Astrocyte (in vitro differentiated cells and primary cell): ENCODE measurements around the gene PPP1R13B. TPM values are rescaled to one million over a fixed set of nuclear protein-coding genes. Genes with fewer than 3 reads are reported as not detected.

Experiments used
- DNase-seq: peaks from one replicate; pipeline ENCODE4 v3.0.0-alpha.2; 2010; ENCODE audit warnings: low read depth
- FAIRE-seq: peaks from 2 replicates; lab custom pipeline; 2011; peaks lifted over from hg19 to GRCh38; lab: Jason Lieb, UNC
- H2AFZ ChIP-seq: 2 replicates; pipeline ENCODE4 v1.6.0; 2012; ENCODE audit warnings: low read depth, low read length, inconsistent platforms
- H3K27ac ChIP-seq: 2 replicates; pipeline ENCODE4 v1.5.1; 2011; ENCODE audit warnings: low read depth, low read length, inconsistent platforms
- H3K27me3 ChIP-seq: 2 replicates; pipeline ENCODE4 v1.6.0; 2011; ENCODE audit warnings: low read length, inconsistent platforms; ENCODE audit not compliant: insufficient read depth
- H3K36me3 ChIP-seq: 2 replicates; pipeline ENCODE4 v1.5.1; 2011; ENCODE audit warnings: low read length, inconsistent platforms; ENCODE audit not compliant: insufficient read depth
- H3K4me1 ChIP-seq: 2 replicates; pipeline ENCODE4 v1.5.1; 2011; ENCODE audit warnings: low read length, inconsistent platforms; ENCODE audit not compliant: insufficient read depth
- H3K4me2 ChIP-seq: 2 replicates; pipeline ENCODE4 v1.6.0; 2012; ENCODE audit warnings: low read length, inconsistent platforms
- H3K4me3 ChIP-seq: 2 replicates; pipeline ENCODE4 v1.5.1; 2011; ENCODE audit warnings: low read depth, mild to moderate bottlenecking, low read length, inconsistent platforms; ENCODE audit not compliant: insufficient read depth
- H3K79me2 ChIP-seq: 2 replicates; pipeline ENCODE4 v1.6.0; 2012; ENCODE audit warnings: mild to moderate bottlenecking, low read length, inconsistent platforms; ENCODE audit not compliant: insufficient read depth
- H3K9ac ChIP-seq: 2 replicates; pipeline ENCODE4 v1.6.0; 2012; ENCODE audit warnings: mild to moderate bottlenecking, low read length, inconsistent platforms
- H3K9me3 ChIP-seq: 2 replicates; pipeline ENCODE4 v1.5.1; 2012; ENCODE audit warnings: low read depth, mild to moderate bottlenecking, low read length, inconsistent platforms; ENCODE audit not compliant: insufficient read depth
- H4K20me1 ChIP-seq: 2 replicates; pipeline ENCODE4 v1.6.0; 2012; ENCODE audit warnings: low read length, inconsistent platforms; ENCODE audit not compliant: insufficient read depth
- H3K27ac Mint-ChIP-seq: one replicate; pipeline ENCODE4 v1.8.0; 2021; ENCODE audit warnings: mild to moderate bottlenecking, mixed read lengths; ENCODE audit not compliant: unreplicated experiment
- H3K27me3 Mint-ChIP-seq: one replicate; pipeline ENCODE4 v1.8.0; 2021; ENCODE audit warnings: low read depth, mixed read lengths; ENCODE audit not compliant: unreplicated experiment
- H3K36me3 Mint-ChIP-seq: one replicate; pipeline ENCODE4 v1.8.0; 2021; ENCODE audit warnings: low read depth, mixed read lengths; ENCODE audit not compliant: unreplicated experiment
- H3K4me1 Mint-ChIP-seq: one replicate; pipeline ENCODE4 v1.8.0; 2021; ENCODE audit warnings: low read depth, mixed read lengths; ENCODE audit not compliant: unreplicated experiment
- H3K4me3 Mint-ChIP-seq: one replicate; pipeline ENCODE4 v1.8.0; 2021; ENCODE audit warnings: mild to moderate bottlenecking, moderate library complexity, mixed read lengths; ENCODE audit not compliant: unreplicated experiment
- H3K9me3 Mint-ChIP-seq: one replicate; pipeline ENCODE4 v1.8.0; 2021; ENCODE audit warnings: mild to moderate bottlenecking, mixed read lengths; ENCODE audit not compliant: unreplicated experiment
- CTCF ChIP-seq: IDR thresholded peaks from 2 replicates; pipeline ENCODE4 v1.5.1; 2011; ENCODE audit warnings: low read depth, mild to moderate bottlenecking, inconsistent platforms, low read length, moderate library complexity; ENCODE audit not compliant: insufficient read depth
- EZH2 ChIP-seq: IDR thresholded peaks from 2 replicates; pipeline ENCODE4 v1.6.1; 2012; ENCODE audit warnings: mild to moderate bottlenecking, low read length, inconsistent platforms; ENCODE audit not compliant: insufficient read depth
- total RNA-seq: library from RNA; stranded (reverse); gene quantifications from 2 replicates; pipeline ENCODE4 v1.2.1, GENCODE V29; 2021

Gene PPP1R13B
- total RNA-seq, 1 donor from 2014 or later = 7.0 TPM

GRCh38 chr14:103733651-103734050, 113.7 kb downstream of the PPP1R13B start:
- Mint-ChIP-seq H3K27me3 (no peaks in the 10 kb centered on the region), H3K27ac (no peak overlapping the region), H3K4me1 (peaks cover 2% of the 10 kb centered on the region), H3K9me3 (no peaks in the 10 kb centered on the region), H3K4me3 (no peak overlapping the region), H3K36me3 (peaks cover 37% of the 10 kb centered on the region)
- H3K9ac ChIP-seq = no peak overlapping the region
- DNase-seq = peak; percentile 21
- H3K79me2 ChIP-seq = no peaks in the 10 kb centered on the region
- no peak overlapping the region for H3K4me2 ChIP-seq
- no peak for TF ChIP-seq CTCF
- TF ChIP-seq EZH2 = no peak
- no peaks in the 10 kb centered on the region for H3K9me3 ChIP-seq
- no peak overlapping the region for H2AFZ ChIP-seq
- H3K27ac ChIP-seq = no peak overlapping the region
- FAIRE-seq = no peak
- no peak overlapping the region for H3K4me3 ChIP-seq
- peaks cover 16% of the 10 kb centered on the region for H3K36me3 ChIP-seq
- no peaks in the 10 kb centered on the region for H3K27me3 ChIP-seq
- peaks cover 47% of the 10 kb centered on the region for H4K20me1 ChIP-seq
- no peaks in the 10 kb centered on the region for H3K4me1 ChIP-seq

DNA sequence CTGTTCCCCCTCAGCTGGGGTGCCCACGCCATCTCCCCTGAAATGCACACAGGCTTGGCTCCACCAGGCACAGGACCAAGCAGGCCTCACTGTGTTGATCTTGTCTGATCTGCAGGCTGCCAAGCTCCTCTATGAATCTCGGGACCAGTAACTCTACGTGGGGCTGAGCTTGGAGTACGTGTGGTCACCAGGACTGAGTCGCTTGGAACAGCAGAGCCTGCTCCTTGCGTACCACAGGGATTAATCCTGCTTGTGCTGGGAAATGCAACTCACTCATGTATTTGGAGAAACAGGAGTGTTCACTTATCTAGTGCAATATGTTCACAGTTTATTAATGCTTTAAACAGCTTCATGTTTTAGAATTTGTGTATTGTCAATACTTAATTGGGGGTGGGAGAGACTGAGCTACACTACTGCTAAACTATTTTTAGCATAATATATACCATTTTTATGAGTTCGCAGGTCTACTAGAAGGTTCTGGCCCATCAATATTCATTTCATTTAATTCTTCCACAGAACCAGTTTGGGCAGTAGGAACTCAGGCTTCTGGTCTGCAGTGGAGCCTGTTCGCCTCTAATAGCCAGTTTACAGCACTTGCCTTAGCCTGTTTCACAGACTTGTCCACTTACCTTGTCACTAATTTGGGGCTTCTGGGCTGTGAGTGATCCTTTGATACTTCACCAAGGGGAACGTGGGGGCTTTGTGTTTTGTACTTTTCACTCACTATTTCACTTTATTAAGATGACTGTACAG, 114.3 kb downstream of the PPP1R13B start:
- FAIRE-seq (no peak), DNase-seq (no peak)
- Histone ChIP-seq H3K4me1 (no peaks in the 10 kb centered on the region), H3K79me2 (no peaks in the 10 kb centered on the region), H3K4me2 (no peak overlapping the region), H3K27me3 (no peaks in the 10 kb centered on the region), H3K9me3 (no peaks in the 10 kb centered on the region), H2AFZ (no peak overlapping the region), H3K36me3 (peaks cover 19% of the 10 kb centered on the region), H3K9ac (no peak overlapping the region), H4K20me1 (peaks cover 52% of the 10 kb centered on the region), H3K4me3 (no peak overlapping the region), H3K27ac (no peak overlapping the region)
- Mint-ChIP-seq H3K4me1 (peaks cover 2% of the 10 kb centered on the region), H3K27me3 (no peaks in the 10 kb centered on the region), H3K36me3 (peaks cover 41% of the 10 kb centered on the region), H3K9me3 (no peaks in the 10 kb centered on the region), H3K4me3 (peak overlapping the region; percentile 60), H3K27ac (no peak overlapping the region)
- TF ChIP-seq CTCF (no peak), EZH2 (no peak)
